Keratinocyte (primary cell): ENCODE data around the gene TDP1.

Experiments used
- EZH2 ChIP-seq: IDR thresholded peaks from one replicate; pipeline ENCODE4 v1.6.1; 2012; ENCODE audit warnings: inconsistent platforms, mild to moderate bottlenecking, low read length, moderate library complexity
- TF ChIP-seq, protein P1 (sequence below), 3 experiments: IDR thresholded peaks in 1 of 3; conservative IDR thresholded peaks in 1 of 3; optimal IDR thresholded peaks in 1 of 3; 2 replicates in 2 of 3; 3 replicates in 1 of 3; pipeline versions ENCODE3 to v1.5.1; 2011; ENCODE audit warnings: low read length in 3 of 3, mild to moderate bottlenecking in 3 of 3, moderate library complexity in 2 of 3, control low read depth in 1 of 3, inconsistent platforms in 1 of 3; ENCODE audit not compliant: insufficient read depth in 2 of 3; ENCODE audit errors: extremely low read depth in 1 of 3

DNA sequence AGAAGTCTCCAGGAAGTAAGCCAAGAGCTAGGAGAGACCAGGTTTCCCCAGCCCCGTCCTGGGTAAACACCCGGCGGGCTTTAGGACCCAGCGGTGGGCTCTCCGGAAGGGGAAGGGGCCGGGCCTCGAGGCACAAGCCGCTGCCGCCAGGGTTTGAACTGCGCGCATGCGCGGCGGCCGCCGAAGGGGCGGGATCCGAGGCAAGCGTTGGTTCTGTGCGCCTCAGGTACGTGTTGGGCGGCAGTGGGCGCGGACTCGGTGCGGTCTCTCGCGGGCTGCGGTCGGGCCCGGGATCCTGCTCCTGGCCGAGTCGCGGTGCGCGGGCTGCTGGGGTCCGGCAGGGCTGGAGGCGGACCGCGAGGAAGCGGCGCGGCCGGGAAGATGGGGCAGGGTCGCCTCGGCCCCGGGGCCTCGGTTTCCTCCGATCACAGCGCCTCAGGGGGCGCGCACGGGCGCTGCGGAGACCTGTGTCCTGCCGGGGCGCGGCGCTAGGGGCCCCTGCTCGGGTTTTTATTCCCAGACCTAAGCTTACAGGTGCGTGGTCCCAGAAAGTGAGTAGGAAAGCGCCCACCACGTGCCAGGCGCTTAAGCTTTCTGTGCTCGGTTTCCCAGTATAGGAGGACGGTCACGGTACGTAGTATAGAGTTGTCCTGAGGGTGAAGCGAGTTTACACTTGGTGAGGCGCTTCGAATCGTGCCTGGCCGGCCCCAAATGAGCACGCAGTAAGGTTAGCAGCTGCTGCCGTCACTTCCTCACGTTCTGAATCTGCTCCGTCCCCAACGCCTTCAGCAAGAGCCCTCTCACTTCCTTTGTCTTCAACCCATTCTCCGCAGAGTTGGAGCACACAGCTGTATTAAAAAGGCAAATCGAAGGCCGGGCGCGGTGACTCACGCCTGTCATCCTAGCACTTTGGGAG, at the start of gene TDP1:
- TF ChIP-seq, protein P1, sequence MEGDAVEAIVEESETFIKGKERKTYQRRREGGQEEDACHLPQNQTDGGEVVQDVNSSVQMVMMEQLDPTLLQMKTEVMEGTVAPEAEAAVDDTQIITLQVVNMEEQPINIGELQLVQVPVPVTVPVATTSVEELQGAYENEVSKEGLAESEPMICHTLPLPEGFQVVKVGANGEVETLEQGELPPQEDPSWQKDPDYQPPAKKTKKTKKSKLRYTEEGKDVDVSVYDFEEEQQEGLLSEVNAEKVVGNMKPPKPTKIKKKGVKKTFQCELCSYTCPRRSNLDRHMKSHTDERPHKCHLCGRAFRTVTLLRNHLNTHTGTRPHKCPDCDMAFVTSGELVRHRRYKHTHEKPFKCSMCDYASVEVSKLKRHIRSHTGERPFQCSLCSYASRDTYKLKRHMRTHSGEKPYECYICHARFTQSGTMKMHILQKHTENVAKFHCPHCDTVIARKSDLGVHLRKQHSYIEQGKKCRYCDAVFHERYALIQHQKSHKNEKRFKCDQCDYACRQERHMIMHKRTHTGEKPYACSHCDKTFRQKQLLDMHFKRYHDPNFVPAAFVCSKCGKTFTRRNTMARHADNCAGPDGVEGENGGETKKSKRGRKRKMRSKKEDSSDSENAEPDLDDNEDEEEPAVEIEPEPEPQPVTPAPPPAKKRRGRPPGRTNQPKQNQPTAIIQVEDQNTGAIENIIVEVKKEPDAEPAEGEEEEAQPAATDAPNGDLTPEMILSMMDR (optimal IDR thresholded peaks at IDR 0.05 in 1 of 3, IDR thresholded peaks at IDR 0.05 in 1 of 3, conservative IDR thresholded peaks at IDR 0.05 in 1 of 3; ENCODE audit: extremely low read depth in 1 of 3, insufficient read depth in 2 of 3, low read length in 3 of 3), result no peak
- no peak for TF ChIP-seq EZH2
